ENCODE data around the gene NIPAL3.

NIPAL3 gene

DNA sequence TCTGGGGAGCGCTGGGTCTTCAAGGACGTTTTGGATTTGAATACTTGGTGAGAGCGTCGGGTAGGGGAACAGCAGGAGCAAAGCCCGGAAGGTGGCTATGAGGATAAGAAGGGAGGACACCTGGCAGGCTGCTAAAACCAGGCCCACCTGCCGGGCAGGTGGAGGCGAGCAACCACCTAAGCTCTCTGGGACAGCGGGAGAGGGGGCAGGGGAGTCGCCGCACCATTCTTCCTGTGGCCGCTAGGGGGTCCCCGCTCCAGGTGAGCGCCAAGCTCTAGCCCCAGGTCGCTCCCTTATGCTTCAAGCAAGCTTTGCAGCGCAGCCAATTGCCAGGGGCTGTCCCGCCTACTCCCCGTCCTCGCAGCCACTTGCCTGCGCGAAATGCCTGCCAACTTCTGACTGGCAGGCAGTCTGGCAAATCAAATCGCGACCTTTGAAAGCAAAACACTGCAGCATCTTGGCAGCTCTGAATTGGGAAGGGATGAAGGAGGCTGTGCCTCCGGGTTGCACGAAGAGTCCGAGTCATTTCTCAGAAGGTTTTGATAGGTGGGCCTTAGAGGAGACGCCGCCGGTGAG is at the start of gene NIPAL3:
Gene NIPAL3 (plus strand): TSS at position 469 of the 576 bp plus-strand sequence. CDS start 3,746 bp downstream, outside the sequence.
- DNase-seq: peak; percentile 98

DNA sequence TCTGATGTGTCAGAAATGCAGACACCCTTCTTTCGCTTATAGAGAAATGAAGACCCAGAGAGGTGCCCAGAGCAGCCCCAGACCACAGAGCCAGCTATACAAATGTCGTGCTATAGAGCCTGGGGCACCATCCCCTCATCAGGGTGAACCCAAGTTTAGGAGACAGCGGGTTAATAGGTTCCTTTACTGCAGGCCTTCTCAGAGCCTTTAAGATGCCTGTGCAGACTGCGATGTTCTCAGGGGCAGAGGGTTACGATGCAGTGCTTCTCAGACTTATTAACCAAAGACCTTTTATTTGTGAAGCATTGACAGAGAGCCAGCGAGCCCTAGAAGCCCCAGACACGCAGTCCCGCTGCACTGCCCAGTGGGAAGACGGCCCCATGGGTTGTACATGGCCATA is 48.9 kb upstream of the NIPAL3 start:
- DNase-seq: no peak

DNA sequence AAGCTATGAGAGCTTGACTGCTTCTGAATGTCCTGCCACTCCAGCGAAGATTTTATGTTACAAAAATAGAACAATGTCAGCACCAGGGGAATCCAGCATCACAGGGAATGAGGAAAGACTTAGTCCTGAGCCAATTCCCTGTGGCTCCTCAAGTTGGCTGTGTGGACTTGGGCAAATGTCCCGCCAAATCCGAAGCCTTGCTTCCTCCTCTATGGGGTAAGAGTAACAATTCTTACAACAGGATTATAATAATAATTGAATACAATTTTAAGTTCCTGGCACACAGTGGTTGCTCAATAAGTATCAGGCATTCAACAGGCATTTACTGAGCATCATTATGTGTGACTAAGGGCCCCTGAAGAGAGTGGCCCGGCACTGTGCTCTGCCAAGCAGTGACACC is 46.4 kb upstream of the NIPAL3 start:
- DNase-seq: no peak

DNA sequence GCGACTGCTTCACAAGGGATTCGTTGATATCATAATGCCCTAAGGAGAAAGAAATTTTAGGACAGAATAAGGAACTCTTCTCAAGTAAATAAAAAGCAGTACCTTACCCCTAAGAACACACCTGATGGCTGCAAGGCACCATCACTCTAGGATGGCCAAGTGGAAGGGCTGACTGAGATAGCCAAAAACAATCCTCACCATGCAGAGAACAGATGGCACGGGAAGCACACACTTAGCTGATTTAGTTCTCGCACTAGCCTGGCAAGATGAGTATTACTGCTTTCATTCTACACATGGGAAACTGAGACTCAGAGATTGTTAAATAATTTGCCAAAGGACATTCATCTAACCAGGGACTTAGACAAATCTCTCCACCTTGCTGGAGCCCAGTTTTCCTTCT is 45.8 kb upstream of the NIPAL3 start:
- no peak for DNase-seq

DNA sequence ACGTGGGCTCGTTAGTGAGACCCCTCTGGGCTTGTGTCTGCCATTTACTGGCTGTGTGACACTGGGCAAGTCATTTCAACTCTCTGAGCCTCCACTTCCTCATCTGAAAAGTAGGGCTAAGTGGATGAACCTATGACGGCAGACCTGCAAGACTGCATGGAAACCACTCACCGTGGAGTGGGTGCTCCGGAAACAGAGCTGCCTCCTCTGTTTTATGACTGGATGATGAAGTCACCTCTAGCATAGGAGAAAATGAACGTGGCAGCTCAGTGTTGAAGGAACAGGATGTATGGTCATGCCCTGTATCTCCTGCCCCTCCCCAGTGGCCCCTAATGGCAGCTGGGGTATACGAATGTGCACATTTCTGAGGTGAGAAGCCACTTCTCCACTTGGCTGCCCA is 42.6 kb upstream of the NIPAL3 start:
- no peak for DNase-seq

DNA sequence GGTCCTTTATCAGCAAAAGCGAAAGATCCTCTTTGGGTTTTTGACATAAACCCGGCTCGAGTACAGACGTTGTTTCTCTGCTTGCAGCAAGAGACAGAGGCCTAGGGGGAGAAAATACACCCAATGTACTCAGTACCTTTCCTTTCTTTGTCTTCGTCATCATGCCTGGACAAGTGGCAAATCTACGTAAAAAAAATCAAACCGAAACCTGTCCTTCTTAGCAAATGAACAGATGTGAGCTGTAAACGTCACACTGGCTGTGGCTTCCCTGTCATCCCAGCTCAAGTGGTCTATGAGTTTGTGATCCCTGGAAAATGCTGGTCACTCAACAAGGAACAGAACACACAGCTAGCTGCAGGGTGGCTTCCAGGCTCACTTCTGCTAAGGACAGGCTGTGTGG is 41.9 kb upstream of the NIPAL3 start:
- DNase-seq: no peak

DNA sequence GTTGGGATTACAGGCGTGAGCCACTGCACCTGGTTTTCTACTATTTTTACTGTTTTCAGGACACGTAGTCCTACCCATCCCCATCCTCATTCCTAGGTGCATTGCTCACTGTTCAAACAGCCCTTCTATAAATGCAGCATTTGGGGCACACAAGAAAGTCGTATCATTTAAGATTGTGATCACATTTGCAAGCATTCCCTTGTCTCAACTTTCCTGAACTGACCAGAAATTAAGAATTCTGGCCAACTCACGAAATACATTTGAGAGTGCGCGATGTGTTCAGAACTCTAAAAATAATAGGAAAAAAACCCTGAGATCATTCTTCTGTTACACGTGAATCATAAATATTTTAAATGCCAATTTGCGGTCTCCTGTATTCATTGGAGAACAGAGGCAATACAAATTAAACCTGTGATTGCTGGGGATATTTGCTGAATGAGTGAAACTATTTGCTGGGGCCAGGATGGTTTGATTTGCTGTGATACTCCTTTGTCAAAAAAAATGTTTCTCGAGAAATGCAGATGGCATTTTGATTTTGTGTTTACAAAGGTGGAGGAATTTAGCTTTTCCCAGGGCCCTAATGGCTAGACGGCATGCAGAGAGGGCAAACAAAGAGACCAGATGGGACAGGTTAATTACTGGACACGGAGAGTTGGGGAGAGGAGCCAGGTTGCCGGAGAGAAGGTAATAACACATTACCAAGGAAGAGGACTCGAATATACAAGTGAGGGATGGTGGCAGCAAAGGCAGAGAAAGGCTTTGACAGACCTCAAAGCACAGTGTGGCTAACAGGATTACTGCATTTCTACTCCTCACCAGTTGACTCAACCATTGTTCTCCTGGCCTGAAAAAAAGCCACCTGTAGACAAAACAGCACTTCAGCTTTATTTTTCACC is 40.5 kb upstream of the NIPAL3 start:
- DNase-seq: no peak

DNA sequence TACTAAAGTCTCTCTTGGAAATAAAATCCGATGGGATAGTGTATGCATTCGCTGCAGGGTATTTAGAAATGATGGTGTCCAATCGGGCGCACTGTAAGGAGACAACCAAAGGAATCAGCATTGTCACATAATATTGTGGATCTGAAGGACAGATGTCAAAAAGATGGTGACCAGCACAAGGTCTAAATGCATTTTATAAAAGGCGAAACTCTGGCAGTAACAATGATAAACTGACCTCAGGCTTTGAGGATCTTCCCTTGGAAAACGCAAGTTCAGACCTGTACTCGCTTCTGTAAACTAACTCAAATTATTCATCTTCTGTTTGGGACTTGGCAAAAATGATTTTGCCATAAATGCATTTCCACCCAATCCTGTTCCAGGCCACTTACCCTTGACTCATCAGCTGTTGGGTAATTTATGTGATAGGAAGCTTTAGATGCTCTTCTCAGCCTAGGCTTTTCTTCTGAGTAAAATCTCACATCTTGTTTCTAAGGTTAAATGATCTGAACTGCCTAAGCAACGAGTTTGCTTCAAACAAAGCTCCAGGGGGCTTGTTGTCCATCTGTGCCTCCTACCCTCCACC is 35.8 kb upstream of the NIPAL3 start:
- no peak for DNase-seq

DNA sequence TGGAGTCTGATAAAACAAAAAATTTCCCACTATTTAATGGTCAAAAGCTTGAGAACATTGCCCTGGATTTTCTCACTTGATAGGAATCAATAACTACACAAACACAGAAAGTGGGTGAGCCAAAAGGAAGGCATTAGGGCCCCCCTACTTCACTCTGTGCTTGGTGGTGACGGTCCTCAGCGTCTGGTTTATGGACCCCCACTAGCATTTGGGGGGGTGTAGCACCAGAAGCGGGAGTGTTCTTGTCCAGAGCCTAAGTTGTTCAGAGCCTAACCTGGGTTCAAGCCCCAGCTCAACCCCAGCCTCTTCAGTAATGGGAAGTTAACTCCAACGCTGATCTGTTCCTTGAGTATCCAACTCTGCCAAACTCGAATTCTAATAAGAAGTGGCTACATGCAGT is 35.1 kb upstream of the NIPAL3 start:
- no peak for DNase-seq

DNA sequence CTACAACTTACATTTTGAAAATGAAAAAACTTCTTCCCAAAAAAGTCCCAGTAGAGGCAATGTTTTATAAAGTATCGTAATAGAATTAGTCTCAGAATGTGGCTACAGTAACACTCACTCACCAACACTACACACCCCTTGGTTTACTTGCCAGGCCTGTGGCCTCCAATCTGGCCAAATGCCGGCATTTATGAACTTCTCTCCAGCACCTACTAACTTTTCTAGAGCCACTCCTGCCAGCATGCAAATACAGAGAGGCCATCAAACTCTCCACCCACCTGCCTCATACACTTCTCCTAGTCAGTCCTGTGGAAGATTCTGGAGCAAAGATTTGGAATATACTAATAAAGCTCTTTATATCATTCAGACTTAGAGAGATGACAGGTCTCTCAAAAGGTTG is 34.3 kb upstream of the NIPAL3 start:
- DNase-seq: no peak

DNA sequence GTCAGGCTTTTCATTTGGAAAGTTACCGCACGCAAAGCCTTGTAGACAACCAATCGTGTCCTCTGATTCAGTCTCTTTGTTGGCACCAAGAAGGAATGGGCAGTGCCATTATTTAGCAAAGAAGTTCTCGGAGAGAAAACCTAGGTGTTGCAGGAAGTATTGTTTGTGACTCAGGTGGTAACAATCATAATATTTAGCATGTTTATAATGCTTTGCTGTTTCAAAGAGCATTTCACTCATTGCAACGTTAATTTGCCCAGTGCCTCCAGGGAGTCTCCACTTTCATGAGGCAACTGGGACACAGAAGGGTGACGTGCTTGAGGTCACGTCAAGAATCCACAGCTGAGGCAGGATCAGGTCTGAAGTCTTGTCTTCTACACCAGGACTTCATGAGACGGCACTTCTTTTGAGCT is 33.4 kb upstream of the NIPAL3 start:
- DNase-seq: no peak

DNA sequence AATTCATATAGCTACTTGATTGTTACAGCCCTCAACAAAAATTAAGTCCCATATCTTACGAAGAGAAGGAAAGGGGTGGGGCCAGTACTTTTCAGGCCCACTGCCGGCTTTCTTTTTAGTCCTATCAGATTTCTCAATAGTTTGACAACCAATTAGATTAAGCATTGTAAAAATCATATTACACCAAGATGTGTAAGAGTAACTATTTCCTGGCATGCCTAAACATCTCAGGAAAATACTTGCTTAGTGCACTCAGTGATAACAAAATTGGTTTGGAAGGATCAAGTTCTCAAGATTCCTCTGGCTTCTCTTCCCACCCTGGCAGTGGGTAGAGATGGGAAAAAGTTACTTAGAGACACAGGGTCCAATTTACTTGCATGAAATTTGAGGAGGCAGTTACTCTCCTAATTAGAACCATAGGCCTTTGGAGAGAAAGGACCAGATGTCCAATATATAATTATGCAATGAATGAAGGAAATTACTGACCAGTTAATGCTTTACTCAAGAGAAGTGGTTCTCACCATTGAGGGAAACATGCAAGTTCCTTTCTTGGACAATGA is 32.1 kb upstream of the NIPAL3 start:
- DNase-seq: no peak

DNA sequence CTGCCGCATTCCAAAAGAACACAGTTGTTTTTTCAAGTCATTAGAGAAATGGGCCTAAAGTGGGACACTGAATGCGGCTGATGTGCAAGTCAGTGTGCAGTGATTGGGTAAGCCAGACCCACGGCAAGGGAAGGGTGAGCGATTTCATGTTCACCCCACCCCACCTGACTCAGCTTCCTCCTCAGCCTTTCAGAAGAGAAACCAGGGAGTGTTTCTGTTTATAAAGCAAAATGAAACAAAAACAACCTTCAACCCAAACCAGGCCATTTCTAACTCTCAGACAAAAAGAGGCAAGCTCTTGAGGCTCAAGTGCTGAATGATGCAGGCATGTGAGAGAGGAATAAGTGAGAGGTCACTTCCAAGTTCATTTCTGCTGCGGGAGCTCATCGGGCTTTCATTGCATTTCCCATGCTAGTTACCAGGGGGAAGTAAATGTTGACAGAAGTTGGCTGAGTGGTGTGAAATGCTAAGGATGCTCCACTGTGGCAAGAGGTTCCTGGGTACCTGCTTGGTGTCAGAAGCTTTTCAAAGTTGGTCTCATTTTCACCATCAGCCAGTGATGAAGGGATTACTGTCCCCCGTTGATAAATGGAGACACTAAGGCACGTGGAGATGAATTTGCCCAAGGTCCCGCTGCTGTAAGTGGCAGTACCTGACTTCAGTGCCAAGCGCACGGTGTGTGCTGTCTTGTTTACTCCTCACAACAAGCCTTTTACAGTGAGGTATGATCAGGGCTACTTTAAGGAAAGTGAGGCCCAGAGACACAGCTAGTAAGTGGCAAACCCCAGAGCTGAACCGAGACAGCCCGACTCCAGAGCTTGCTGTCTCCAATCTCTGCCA is 31.1 kb upstream of the NIPAL3 start:
- no peak for DNase-seq

DNA sequence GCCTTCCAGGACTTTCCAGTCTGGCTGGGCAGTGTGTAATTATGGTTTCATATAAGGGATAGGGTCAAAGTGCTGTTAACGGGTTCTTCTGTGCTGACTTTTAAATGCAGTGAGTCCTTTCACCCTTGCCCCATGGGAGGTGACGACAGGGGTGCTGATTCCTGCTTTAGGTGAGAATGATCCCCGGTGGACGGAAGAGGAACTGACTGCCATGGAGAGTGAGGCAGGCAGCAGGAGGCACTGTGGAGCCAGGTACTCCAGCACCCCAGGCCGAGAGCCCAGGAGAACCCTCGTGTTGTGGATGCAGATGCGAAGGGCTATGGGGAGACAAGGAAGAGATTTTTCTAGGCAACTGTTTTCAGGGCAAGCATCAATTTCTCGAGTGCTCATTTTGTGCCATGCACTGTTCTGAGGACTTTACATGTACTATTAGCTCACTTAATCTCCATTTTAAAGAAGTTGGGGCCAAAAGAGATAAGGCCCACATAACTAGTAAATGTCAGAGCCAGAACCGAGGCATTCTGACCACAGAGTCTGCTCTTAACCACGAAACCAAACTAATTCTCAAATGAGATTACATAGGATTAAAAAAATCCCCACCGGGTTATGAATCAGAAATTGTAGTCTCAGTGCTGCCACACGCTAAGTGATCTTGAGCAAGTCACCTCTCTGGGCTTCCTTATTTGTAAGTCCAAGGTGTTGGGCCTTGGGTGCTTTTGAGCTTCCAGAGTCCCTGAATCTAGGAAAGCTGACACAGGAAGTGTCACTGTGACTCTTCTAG is 30.3 kb upstream of the NIPAL3 start:
- DNase-seq: no peak

DNA sequence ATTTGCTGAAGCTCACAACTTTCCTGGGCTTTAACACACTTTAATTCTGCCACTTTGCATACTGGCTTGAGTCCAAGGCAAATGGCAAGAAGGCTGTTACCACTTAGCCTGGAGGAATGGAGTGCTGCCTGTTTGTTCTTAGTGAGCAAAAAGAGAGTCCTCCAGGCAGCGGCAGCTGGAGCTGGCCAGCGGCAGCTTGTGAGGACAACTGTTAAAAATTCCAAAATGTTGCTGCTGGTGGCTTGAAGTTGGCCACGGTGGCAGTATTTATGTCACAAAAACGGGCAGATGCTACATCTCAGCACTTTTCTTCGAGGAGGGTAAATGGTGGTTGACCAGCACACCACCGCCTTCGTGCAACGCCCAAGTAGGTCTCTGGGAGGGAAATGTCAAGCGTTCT is 29.4 kb upstream of the NIPAL3 start:
- DNase-seq: peak; percentile 12

DNA sequence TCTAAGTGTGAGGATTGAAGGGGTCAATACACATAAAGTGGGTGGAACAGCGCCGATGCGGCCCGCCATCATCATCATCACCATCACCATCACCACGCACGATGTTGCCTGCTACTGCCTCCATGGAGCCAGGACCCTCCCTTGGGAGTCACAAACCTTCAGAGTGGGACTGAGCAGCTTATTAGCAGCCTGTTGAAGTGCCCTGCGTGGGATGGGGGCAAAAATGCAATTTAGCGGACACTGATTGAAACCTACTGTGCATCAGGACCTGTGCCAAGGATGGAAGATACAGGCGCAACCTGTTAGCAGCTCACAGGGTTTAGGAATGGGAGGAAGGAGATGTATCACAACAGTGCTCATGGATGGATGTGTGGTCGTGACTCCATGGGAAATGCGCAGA is 28.7 kb upstream of the NIPAL3 start:
- DNase-seq: no peak

DNA sequence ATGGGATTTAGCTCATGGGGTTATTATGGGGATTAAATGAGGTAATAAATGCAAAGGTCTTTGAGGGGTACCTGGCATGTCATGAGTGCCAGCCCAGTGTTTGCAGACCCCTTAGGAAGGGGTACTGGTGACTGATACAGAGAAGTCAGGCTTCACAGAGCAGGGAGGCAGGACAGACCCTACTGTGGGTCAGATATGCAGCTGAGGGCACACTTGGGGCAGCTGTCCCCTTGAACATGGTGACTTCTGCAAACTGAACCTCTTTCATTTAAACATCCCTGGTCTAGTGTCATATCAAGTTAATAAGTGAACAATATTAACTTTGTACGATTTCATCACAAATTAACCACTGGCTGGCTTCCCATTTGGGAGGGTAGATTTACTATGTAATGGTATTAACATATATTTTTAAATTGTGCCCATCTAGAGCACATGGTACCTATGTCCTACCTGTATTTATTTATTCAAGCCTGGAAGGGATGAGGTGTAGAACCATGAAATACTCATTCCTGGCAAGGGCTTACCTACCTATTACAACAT is 27.9 kb upstream of the NIPAL3 start:
- no peak for DNase-seq

DNA sequence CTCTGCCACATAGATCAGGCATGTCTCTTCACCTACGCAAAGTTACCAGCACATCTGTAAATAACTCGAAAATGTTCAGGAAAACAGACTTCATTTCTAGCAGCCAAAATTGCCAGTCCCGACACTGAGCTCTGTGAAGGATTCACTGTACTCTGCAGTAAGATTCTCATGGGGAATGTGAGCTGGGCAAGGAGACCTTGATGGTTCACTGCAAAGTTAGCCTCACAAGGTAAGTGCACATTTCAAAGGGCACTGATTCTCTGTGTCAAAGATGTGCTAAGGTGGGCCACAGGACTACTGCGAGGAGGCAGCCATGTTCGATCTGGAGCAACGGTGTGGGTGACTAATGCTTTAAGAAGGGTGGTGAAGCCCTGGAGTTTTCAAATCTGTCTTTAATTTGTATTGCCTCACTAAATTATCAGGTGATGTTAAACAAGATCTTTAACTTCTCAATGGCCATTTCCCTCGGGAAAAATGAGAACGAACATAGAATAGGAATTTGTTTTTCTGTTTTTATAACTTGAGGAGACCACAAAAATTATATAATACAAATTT is 27.2 kb upstream of the NIPAL3 start:
- no peak for DNase-seq

DNA sequence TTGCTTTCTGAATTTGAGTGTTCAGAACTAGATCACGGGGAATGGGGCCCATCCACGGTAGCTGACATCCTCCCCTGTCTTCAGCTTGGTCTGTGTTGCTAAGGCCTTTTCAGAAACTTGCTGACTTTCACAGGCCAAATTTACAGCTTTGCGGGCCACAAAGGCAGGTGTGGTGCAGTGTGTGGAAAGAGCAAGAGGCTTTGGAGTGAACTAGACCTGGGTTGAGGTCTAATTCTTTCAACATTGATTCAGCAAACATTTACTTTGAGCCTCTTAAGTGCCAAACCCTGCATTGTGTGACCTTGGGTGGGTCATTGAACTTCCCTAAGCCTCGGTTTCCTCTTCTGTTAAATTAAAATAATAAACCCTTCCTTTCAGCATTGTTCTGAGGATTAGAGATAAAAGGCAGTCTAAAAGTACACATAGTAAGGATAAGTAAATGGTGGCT is 26.3 kb upstream of the NIPAL3 start:
- no peak for DNase-seq

DNA sequence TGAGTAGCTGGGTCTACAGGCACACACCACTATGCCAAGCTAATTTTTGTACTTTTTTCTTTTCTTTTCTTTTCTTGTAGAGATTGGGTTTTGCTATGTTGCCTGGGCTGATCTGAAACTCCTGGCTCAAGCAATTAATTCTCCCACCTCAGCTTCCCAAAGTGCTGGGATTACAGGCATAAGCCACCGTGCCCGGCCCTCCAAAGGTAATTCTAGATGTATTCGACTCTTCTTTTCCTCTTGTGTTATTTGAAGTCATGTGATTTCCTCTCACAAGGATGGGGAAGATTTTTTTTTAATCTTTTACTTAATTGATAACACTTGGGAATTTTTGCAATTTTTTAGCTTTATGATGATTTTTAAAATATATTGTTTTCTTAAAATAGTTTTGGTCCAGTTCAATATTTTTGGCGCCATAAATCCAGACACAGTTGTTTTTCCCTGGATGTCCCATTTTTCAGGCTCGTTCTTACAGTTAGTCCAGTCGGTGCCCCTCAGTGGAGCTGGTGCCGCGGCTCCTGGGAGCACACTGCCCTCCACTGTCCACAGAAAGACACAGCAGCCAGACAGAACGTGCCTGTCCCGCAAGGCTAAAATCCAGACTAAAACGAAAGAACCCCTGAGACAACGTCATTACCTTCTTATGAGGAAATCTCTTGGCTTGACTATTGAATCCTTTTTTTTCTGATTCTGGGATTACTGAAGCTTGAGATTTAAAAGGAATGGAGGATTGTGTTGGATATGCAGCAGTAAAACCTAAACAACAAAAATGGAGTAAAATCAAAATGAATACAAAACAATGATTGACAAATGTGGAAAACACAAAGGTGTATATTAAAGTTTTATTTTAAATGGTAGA is 24.4 kb upstream of the NIPAL3 start:
- peak; percentile 65 for DNase-seq
